Epithelial cell of alveolus of lung (primary cell): ENCODE measurements around the gene GPD1L. TPM values are rescaled to one million over a fixed set of nuclear protein-coding genes. Genes with fewer than 3 reads are reported as not detected.

Source experiments
- total RNA-seq: library from RNA; depleted of rRNA; stranded (reverse); fragments of >200 nt; gene quantifications from 2 replicates; pipeline ENCODE4 v1.2.1, GENCODE V29; 2015

GPD1L gene
- total RNA-seq: 5.0 and 14.9 TPM in 2 replicates

DNA sequence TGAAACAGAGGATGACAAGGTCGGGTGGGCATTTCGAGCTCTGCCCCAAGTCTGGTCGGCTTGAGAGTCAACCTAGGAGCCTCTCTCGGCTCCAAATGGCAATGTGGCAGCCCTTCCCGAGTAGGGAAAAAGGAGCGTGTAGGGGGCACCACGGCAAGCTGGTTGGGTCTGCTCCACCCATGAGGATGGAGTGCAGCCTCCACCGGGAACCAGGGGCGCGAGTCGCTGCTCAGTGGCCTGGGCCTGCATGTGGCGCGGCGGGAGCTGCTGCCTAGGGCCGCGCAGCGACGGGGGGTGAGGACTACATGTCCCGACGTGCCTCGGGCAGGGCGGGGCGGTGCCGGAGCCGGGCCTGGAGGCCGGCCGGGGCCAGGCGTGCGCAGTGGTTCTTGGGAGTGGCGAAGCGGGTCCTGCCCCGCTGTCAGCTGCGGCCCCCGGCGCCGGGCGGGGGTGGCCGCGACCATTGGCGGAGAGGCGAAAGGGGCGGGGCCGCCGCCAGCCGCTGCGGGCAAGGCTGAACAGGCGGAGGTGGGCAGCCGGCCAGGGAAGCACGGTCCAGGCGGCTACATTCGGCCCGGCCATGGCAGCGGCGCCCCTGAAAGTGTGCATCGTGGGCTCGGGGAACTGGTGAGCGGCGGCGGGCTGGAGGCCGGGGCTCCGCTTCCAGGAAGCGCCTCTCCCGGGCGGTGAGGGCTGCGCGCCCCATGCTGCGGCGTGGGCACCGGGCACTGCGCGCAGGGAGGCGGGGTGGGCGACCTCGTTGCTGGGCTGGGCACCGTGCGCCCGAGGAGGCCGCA lies at the start of gene GPD1L:
Gene GPD1L, plus strand, starts transcription at position 489 of the 797 bp plus-strand sequence. Its CDS starts 92 bp downstream, at position 581.

Other genes with a start within 250 kb of the GPD1L start
- 11.4 and 17.2 TPM in 2 replicates for gene OSBPL10, start 125.4 kb upstream of the GPD1L start, total RNA-seq
- gene ZNF860, start 124.9 kb upstream of the GPD1L start, total RNA-seq: 0.52 and 1.5 TPM in 2 replicates
- gene CMTM8, start 132.1 kb downstream of the GPD1L start, total RNA-seq: 2.2 and 3.3 TPM in 2 replicates